DOHH2 (cell line): ENCODE data around the gene WDFY3.

Source experiments
- EZH2phosphoT487 ChIP-seq: fragments of 200-600 bp; sonication (generic); IDR thresholded peaks from 2 replicates; pipeline ENCODE4 v1.6.1; 2017; ENCODE audit warnings: borderline replicate concordance, mild to moderate bottlenecking, antibody characterized with exemption, low read length, moderate library complexity, mixed read lengths
- TF ChIP-seq, protein P1 (sequence below): fragments of 200-600 bp; sonication (generic); IDR thresholded peaks from one replicate; pipeline ENCODE4 v1.5.1; 2014; ENCODE audit warnings: antibody characterized with exemption, mild to moderate bottlenecking, low read depth, low read length; ENCODE audit not compliant: poor library complexity, severe bottlenecking

DNA sequence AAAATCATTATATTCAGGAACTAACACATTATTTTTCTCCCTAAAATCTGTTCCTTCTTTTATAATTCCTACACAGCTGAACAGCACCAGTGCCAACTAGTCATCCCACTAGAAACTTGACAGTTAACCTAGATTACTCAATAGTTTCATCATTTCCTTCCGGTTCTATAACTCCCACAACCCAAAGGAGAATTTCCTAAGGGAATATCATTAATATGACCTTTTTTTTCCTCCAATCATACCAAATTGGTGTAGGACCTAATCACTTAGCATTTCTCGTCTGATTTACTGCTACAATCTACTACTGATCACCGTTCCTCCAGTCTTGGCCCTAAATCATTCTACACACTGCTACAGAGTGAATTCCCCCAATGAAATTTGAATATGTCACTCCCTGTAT, 45.9 kb downstream of the WDFY3 start:
- TF ChIP-seq, protein P1, sequence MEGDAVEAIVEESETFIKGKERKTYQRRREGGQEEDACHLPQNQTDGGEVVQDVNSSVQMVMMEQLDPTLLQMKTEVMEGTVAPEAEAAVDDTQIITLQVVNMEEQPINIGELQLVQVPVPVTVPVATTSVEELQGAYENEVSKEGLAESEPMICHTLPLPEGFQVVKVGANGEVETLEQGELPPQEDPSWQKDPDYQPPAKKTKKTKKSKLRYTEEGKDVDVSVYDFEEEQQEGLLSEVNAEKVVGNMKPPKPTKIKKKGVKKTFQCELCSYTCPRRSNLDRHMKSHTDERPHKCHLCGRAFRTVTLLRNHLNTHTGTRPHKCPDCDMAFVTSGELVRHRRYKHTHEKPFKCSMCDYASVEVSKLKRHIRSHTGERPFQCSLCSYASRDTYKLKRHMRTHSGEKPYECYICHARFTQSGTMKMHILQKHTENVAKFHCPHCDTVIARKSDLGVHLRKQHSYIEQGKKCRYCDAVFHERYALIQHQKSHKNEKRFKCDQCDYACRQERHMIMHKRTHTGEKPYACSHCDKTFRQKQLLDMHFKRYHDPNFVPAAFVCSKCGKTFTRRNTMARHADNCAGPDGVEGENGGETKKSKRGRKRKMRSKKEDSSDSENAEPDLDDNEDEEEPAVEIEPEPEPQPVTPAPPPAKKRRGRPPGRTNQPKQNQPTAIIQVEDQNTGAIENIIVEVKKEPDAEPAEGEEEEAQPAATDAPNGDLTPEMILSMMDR = no peak
- TF ChIP-seq EZH2phosphoT487 = no peak
